Ishikawa (cell line): Measurements from ENCODE around the gene HHIPL1.

Source experiments
- CEBPB ChIP-seq: IDR thresholded peaks from 2 replicates; pipeline ENCODE4 v1.6.1; 2012
- CREB1 ChIP-seq: IDR thresholded peaks from 2 replicates; pipeline ENCODE4 v1.6.1; 2012; ENCODE audit warnings: low read depth
- EGR1 ChIP-seq: IDR thresholded peaks from 2 replicates; pipeline ENCODE4 v1.6.1; 2012
- EP300 ChIP-seq: IDR thresholded peaks from 2 replicates; pipeline ENCODE4 v1.6.1; 2012; ENCODE audit warnings: borderline replicate concordance
- FOXM1 ChIP-seq: IDR thresholded peaks from 2 replicates; pipeline ENCODE4 v1.6.1; 2012; ENCODE audit warnings: low read depth, borderline replicate concordance
- MAX ChIP-seq: IDR thresholded peaks from 2 replicates; pipeline ENCODE4 v1.6.1; 2012
- NFIC ChIP-seq: IDR thresholded peaks from 2 replicates; pipeline ENCODE4 v1.6.1; 2012
- RAD21 ChIP-seq: IDR thresholded peaks from 2 replicates; pipeline ENCODE4 v1.6.1; 2012; ENCODE audit warnings: low read depth
- TAF1 ChIP-seq: IDR thresholded peaks from 2 replicates; pipeline ENCODE4 v1.6.1; 2012; ENCODE audit warnings: low read depth, mild to moderate bottlenecking
- TCF12 ChIP-seq: IDR thresholded peaks from 2 replicates; pipeline ENCODE4 v1.6.1; 2012; ENCODE audit warnings: low read depth
- TEAD4 ChIP-seq: IDR thresholded peaks from 2 replicates; pipeline ENCODE4 v1.6.1; 2012
- YY1 ChIP-seq: IDR thresholded peaks from 2 replicates; pipeline ENCODE4 v1.6.1; 2012; ENCODE audit warnings: low read depth
- ZBTB7A ChIP-seq: IDR thresholded peaks from 2 replicates; pipeline ENCODE4 v1.6.1; 2012; ENCODE audit warnings: low read depth
- TF ChIP-seq, protein P1 (sequence below): IDR thresholded peaks from 2 replicates; pipeline ENCODE4 v1.6.1; 2012
- TF ChIP-seq, protein P2 (sequence below): IDR thresholded peaks from 2 replicates; pipeline ENCODE4 v1.6.1; 2012; ENCODE audit warnings: low read depth, mild to moderate bottlenecking

The HHIPL1 gene

GRCh38 chr14:99716091-99716849 lies 71.3 kb downstream of the HHIPL1 start:
- TF ChIP-seq YY1 (no peak), MAX (no peak), ZBTB7A (no peak), TEAD4 (no peak), EGR1 (no peak), CREB1 (no peak), CEBPB (no peak), EP300 (no peak), FOXM1 (no peak), RAD21 (no peak), NFIC (no peak), TAF1 (no peak), TCF12 (no peak)
- TF ChIP-seq, protein P1, sequence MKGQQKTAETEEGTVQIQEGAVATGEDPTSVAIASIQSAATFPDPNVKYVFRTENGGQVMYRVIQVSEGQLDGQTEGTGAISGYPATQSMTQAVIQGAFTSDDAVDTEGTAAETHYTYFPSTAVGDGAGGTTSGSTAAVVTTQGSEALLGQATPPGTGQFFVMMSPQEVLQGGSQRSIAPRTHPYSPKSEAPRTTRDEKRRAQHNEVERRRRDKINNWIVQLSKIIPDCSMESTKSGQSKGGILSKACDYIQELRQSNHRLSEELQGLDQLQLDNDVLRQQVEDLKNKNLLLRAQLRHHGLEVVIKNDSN: no peak
- TF ChIP-seq, protein P2, sequence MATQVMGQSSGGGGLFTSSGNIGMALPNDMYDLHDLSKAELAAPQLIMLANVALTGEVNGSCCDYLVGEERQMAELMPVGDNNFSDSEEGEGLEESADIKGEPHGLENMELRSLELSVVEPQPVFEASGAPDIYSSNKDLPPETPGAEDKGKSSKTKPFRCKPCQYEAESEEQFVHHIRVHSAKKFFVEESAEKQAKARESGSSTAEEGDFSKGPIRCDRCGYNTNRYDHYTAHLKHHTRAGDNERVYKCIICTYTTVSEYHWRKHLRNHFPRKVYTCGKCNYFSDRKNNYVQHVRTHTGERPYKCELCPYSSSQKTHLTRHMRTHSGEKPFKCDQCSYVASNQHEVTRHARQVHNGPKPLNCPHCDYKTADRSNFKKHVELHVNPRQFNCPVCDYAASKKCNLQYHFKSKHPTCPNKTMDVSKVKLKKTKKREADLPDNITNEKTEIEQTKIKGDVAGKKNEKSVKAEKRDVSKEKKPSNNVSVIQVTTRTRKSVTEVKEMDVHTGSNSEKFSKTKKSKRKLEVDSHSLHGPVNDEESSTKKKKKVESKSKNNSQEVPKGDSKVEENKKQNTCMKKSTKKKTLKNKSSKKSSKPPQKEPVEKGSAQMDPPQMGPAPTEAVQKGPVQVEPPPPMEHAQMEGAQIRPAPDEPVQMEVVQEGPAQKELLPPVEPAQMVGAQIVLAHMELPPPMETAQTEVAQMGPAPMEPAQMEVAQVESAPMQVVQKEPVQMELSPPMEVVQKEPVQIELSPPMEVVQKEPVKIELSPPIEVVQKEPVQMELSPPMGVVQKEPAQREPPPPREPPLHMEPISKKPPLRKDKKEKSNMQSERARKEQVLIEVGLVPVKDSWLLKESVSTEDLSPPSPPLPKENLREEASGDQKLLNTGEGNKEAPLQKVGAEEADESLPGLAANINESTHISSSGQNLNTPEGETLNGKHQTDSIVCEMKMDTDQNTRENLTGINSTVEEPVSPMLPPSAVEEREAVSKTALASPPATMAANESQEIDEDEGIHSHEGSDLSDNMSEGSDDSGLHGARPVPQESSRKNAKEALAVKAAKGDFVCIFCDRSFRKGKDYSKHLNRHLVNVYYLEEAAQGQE: no peak

GRCh38 chr14:99716850-99717681 lies 72.1 kb downstream of the HHIPL1 start:
- no peak for TF ChIP-seq MAX
- TF ChIP-seq, protein P1: no peak

DNA sequence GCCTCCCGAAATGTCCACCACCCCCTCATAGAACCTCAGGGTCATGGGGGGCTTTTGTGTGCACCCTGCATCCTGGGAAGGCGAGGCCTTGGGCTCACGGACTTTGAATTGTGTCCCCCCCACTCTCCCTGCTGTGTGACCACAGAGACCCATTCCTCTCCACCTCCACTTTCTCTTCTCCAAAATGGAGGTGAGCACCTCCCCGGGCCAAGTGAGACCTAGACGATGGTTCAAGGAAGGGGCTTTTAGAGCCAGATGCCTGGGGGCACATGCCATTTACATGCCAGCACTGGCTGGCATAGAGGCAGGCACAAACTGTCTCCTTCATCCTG lies 72.7 kb downstream of the HHIPL1 start:
- no peak for TF ChIP-seq ZBTB7A
- TF ChIP-seq TAF1: no peak
- TF ChIP-seq, protein P2: no peak
- no peak for TF ChIP-seq YY1
- TF ChIP-seq TEAD4: no peak
- no peak for TF ChIP-seq EP300
- TF ChIP-seq EGR1: no peak
- TF ChIP-seq CREB1: no peak
- TF ChIP-seq, protein P1: no peak
- TF ChIP-seq CEBPB: no peak
- TF ChIP-seq FOXM1: no peak
- no peak for TF ChIP-seq RAD21

GRCh38 chr14:99718031-99718810 lies 73.3 kb downstream of the HHIPL1 start:
- TF ChIP-seq ZBTB7A: no peak
- TF ChIP-seq TEAD4: no peak
- no peak for TF ChIP-seq RAD21
- no peak for TF ChIP-seq CEBPB
- no peak for TF ChIP-seq MAX
- no peak for TF ChIP-seq CREB1
- TF ChIP-seq, protein P2: no peak
- TF ChIP-seq TCF12: no peak
- TF ChIP-seq TAF1: no peak
- TF ChIP-seq, protein P1: no peak
- TF ChIP-seq EP300: no peak
- TF ChIP-seq FOXM1: no peak
- TF ChIP-seq YY1: no peak
- no peak for TF ChIP-seq NFIC
- TF ChIP-seq EGR1: no peak
